Measurements from ENCODE around the gene SORBS2.

- TF ChIP-seq POLR2A (IDR thresholded peaks at IDR 0.05; ENCODE audit: extremely low read depth, insufficient read length) = no peak
- no peak for TF ChIP-seq CTCF (IDR thresholded peaks at IDR 0.05; ENCODE audit: low read depth, low read length)
Measured at GRCh38 chr4:185764876-185765275, 47.1 kb downstream of the SORBS2 start.

Data from NB4 (cell line).